GM12864 (cell line): ENCODE results near the gene CACNA2D1.

ENCODE experiments used
- DNase-seq: peaks from one replicate; pipeline ENCODE4 v3.0.0-alpha.2; 2011; ENCODE audit warnings: low read depth
- H3K4me3 ChIP-seq: 2 replicates; pipeline ENCODE4 v1.5.1; 2011; ENCODE audit warnings: mild to moderate bottlenecking, low read depth, low read length, control low read depth
- CTCF ChIP-seq: IDR thresholded peaks from 2 replicates; pipeline ENCODE4 v1.5.1; 2011; ENCODE audit warnings: low read depth, mild to moderate bottlenecking, moderate library complexity, low read length, control low read depth, inconsistent platforms; ENCODE audit errors: missing control alignments

Gene CACNA2D1

GRCh38 chr7:82423446-82423845 is 20.1 kb downstream of the CACNA2D1 start:
- no peak overlapping the region for H3K4me3 ChIP-seq
- DNase-seq = no peak
- TF ChIP-seq CTCF = no peak

GRCh38 chr7:82419200-82419599 is 24.4 kb downstream of the CACNA2D1 start:
- no peak overlapping the region for H3K4me3 ChIP-seq
- TF ChIP-seq CTCF = no peak
- DNase-seq = no peak

DNA sequence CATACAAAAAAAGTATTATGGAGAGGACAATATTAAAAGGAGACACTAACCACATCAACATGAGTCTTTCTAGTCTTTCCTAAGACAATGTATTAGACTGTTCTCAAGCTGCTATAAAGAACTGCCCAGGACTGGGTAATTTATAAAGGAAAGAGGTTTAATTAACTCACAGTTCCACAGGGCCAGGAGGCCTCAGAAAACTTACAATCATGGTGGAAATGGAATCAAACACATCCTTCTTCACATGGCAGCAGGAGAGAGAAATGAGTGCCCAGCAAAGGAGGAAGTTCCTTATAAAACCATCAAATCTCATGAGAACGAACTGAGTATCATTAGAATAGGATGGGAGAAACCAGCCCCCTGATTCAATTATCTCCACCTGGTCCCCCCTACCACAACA is 25.7 kb downstream of the CACNA2D1 start:
- no peak for TF ChIP-seq CTCF
- no peak for DNase-seq
- no peak overlapping the region for H3K4me3 ChIP-seq

DNA sequence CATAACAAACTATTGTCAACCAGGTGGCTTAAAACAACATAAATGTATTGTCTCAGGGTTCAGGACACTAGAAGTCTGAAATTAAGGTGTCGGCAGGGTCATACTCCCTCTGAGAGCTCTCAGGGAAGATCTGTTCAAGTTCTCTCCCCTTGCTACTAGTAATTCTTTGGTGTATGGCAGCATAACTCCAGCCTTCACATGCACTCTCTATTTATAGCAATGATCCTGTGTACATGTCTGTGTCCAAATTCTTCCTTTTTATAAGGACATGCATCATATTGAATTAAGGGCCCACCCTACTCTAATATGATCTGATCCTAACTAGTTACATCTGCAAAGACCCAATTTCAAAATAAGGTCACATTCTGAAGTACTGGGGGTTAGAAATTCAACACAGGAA is 27.2 kb downstream of the CACNA2D1 start:
- no peak for DNase-seq
- TF ChIP-seq CTCF = no peak

GRCh38 chr7:82414389-82414788 is 29.2 kb downstream of the CACNA2D1 start:
- H3K4me3 ChIP-seq = no peak overlapping the region
- no peak for DNase-seq
- no peak for TF ChIP-seq CTCF

More for the DNA sequence above, 27.2 kb downstream of the CACNA2D1 start:
- no peak overlapping the region for H3K4me3 ChIP-seq

DNA sequence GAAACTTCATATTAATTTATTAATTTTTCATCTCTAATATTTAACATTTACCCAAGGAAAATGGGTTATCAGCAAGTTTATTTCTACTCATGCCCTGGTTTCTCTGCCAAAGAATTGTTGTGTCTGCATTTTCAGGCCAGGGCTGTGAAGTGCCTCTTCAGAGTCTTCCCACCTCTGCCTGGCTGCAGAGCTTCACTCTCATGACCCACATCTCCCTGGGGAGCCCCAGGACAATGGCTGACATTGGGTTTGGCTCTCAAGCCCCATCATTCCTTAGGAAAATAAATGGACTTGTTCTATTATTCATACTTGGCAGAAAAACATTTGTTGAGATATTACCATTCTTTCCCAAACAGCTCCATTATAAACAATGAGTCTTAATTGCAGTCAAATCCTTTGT is 30.3 kb downstream of the CACNA2D1 start:
- H3K4me3 ChIP-seq = no peak overlapping the region
- no peak for TF ChIP-seq CTCF
- DNase-seq = no peak

- TF ChIP-seq CTCF = no peak
- no peak overlapping the region for H3K4me3 ChIP-seq
- DNase-seq = no peak
Observed at GRCh38 chr7:82411732-82412131, 31.8 kb downstream of the CACNA2D1 start.
